K562 (cell line): ENCODE data around the gene BID. TPM values are rescaled to one million over a fixed set of nuclear protein-coding genes. Genes with fewer than 3 reads are reported as not detected.

Experiments used
- C11orf30 ChIP-seq: fragments of 450-650 bp; IDR thresholded peaks from 2 replicates; pipeline ENCODE4 v1.6.1; 2016; ENCODE audit warnings: low read depth, mild to moderate bottlenecking
- MAFF ChIP-seq: IDR thresholded peaks from 2 replicates; pipeline ENCODE4 v1.6.1; 2012; ENCODE audit warnings: low read length, improper control_type of control experiment
- MAFG ChIP-seq: fragments of 450-650 bp; conservative IDR thresholded peaks from 2 replicates; pipeline ENCODE4 v1.6.1; 2016; ENCODE audit warnings: missing genetic modification characterization, missing compliant biosample characterization
- NFE2 ChIP-seq: IDR thresholded peaks from 2 replicates; pipeline ENCODE4 v1.6.1; 2014; ENCODE audit warnings: antibody characterized with exemption, low read depth
- RBM15 ChIP-seq: fragments of 200-400 bp; formaldehyde crosslinking; IDR thresholded peaks from 2 replicates; pipeline ENCODE4 v1.6.1; 2018; ENCODE audit warnings: mild to moderate bottlenecking, low read length, moderate library complexity; ENCODE audit not compliant: insufficient read depth
- ZNF316 ChIP-seq: fragments of 450-650 bp; IDR thresholded peaks from 2 replicates; pipeline ENCODE4 v1.6.1; 2016
- polyA plus RNA-seq, 8 experiments: library from polyadenylated mRNA; depleted of rRNA in 4 of 8; stranded (reverse) in 5 of 8; unstranded in 3 of 8; fragments of >200 nt; fragmentation: Nextera tagmentation in 2 of 8; fragmentation: Illumina TruSeq in 1 of 8; extraction: Ambion mirVana in 2 of 8; extraction: Trizol in 1 of 8; gene quantifications; 2 replicates each; pipeline versions ENCODE4 v1.2.1 to v1.2.3, GENCODE V29; 2011 to 2014; ENCODE audit warnings: inconsistent platforms in 1 of 8, missing spikeins in 1 of 8
- total RNA-seq, 7 experiments: library from RNA; depleted of rRNA in 6 of 7; stranded (reverse); fragments of >200 nt in 6 of 7; fragmentation: Illumina TruSeq in 2 of 7; extraction: Trizol in 2 of 7; gene quantifications; 2 replicates each; pipeline versions ENCODE4 v1.2.1 to v1.2.3, GENCODE V29; 2011 to 2021; ENCODE audit warnings: low replicate concordance in 1 of 7
- TF ChIP-seq, protein P1 (sequence below), 2 experiments: fragments of 200-800 bp in 1 of 2; sonication (Bioruptor generic) in 1 of 2; sonication (generic) in 1 of 2; formaldehyde crosslinking in 1 of 2; IDR thresholded peaks in 1 of 2; conservative IDR thresholded peaks in 1 of 2; 2 replicates each; pipeline versions ENCODE4 v1.5.0 to v1.6.1; 2016 to 2020; ENCODE audit warnings: missing compliant biosample characterization in 1 of 2, missing genetic modification characterization in 1 of 2, missing genetic modification reagents in 1 of 2
- TF ChIP-seq, protein P2 (sequence below): fragments of 450-650 bp; formaldehyde crosslinking; IDR thresholded peaks from 2 replicates; pipeline ENCODE4 v1.4.0; 2022; ENCODE audit warnings: missing genetic modification characterization

The BID gene
- total and polyA plus RNA-seq, 9 of the 15 experiments (the other 6 are each of a cell fraction or from before 2014, with no cell fraction given), result 5.2 to 209 (median 63.7) TPM

DNA sequence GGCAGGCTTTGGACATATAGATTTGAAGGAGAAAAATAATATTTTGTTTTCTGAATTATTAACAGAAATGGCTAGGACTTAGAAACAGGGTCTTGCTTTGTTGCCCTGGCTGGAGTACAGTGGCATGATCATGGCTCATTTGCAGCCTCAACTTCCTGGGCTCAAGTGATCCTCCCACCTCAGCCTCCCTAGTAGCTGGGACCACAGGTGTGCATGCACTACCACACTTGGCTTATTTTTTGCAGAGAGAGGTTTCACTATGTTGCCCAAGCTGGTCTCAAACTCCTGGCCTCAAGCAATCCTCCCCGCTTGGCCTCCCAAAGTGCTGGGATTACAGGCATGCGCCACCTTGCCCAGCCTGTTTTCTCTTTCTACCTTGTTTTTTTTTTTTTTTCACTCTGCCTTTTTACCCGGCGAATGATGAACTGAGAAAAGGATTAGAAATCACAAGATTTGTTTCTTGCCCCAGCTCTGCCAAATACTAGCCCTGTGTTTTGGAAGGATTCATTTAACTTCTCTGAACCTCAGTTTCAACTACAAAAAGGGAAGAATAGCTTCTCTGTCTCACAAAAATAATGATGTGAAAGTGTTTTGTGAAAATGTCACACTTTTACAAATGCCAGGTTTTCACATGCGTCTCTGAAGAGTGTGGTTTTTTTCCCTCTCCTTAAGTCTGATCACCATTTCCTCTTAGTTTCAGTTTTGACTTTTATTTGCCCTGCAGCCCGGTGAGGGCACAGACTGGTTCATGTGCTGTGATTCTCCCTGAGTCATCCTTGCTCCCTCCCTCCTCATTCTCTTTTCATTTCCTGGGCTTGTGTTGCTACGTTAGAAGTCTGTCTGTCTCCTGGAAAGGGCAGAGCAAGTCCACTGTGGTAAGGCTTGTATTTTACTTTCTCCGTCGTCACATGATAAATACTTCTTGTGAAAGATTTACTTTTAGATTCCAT is 68.0 kb downstream of the BID start (continued):
- TF ChIP-seq MAFG (tag) (peak; percentile 60), NFE2 (peak; percentile 79), ZNF316 (peak; percentile 46), RBM15 (no peak), C11orf30 (peak; percentile 68), MAFF (0 out of 2 replicates have a peak, but pooled peaks have one; percentile 18)
- TF ChIP-seq, protein P1, sequence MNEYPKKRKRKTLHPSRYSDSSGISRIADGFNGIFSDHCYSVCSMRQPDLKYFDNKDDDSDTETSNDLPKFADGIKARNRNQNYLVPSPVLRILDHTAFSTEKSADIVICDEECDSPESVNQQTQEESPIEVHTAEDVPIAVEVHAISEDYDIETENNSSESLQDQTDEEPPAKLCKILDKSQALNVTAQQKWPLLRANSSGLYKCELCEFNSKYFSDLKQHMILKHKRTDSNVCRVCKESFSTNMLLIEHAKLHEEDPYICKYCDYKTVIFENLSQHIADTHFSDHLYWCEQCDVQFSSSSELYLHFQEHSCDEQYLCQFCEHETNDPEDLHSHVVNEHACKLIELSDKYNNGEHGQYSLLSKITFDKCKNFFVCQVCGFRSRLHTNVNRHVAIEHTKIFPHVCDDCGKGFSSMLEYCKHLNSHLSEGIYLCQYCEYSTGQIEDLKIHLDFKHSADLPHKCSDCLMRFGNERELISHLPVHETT (CRISPR knock-in tag; conservative IDR thresholded peaks at IDR 0.05 in 1 of 2, IDR thresholded peaks at IDR 0.05 in 1 of 2), result no peak
- TF ChIP-seq, protein P2, sequence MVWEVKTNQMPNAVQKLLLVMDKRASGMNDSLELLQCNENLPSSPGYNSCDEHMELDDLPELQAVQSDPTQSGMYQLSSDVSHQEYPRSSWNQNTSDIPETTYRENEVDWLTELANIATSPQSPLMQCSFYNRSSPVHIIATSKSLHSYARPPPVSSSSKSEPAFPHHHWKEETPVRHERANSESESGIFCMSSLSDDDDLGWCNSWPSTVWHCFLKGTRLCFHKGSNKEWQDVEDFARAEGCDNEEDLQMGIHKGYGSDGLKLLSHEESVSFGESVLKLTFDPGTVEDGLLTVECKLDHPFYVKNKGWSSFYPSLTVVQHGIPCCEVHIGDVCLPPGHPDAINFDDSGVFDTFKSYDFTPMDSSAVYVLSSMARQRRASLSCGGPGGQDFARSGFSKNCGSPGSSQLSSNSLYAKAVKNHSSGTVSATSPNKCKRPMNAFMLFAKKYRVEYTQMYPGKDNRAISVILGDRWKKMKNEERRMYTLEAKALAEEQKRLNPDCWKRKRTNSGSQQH (CRISPR knock-in tag), result no peak
